NCI-H1930 (cell line): ENCODE results near the gene SDC3.

ENCODE experiments used
- DNase-seq, 2 experiments: peaks; one replicate each; lab custom pipeline; 2025; lab: John Stamatoyannopoulos, UW

SDC3 gene

GRCh38 chr1:30888391-30888790, 20.2 kb downstream of the SDC3 start:
- DNase-seq, result no peak

GRCh38 chr1:30887485-30888315, 20.9 kb downstream of the SDC3 start:
- DNase-seq, result no peak

- DNase-seq, result no peak
Observed at GRCh38 chr1:30886710-30887428, 21.7 kb downstream of the SDC3 start.

GRCh38 chr1:30885570-30886522, 22.7 kb downstream of the SDC3 start:
- DNase-seq, result no peak

- DNase-seq, result no peak
Observed at GRCh38 chr1:30884723-30885122, 23.8 kb downstream of the SDC3 start.

- DNase-seq, result no peak
Observed at GRCh38 chr1:30883389-30884172, 25.0 kb downstream of the SDC3 start.

- DNase-seq, result no peak
Observed at GRCh38 chr1:30882678-30883388, 25.7 kb downstream of the SDC3 start.

GRCh38 chr1:30881319-30882181, 27.0 kb downstream of the SDC3 start:
- no peak for DNase-seq

GRCh38 chr1:30880678-30881318, 27.8 kb downstream of the SDC3 start:
- no peak for DNase-seq

- peak; percentile 35 to 43 for DNase-seq
Observed at GRCh38 chr1:30879940-30880677, 28.4 kb downstream of the SDC3 start.

GRCh38 chr1:30879126-30879786, 29.3 kb downstream of the SDC3 start:
- DNase-seq, result no peak

- no peak for DNase-seq
Observed at GRCh38 chr1:30878559-30878958, 30.0 kb downstream of the SDC3 start.

- DNase-seq, result no peak
Observed at GRCh38 chr1:30878016-30878415, 30.5 kb downstream of the SDC3 start.

- DNase-seq, result no peak
Observed at GRCh38 chr1:30877205-30877912, 31.2 kb downstream of the SDC3 start.

GRCh38 chr1:30876451-30877204, 31.9 kb downstream of the SDC3 start:
- no peak for DNase-seq

- no peak for DNase-seq
Observed at GRCh38 chr1:30875916-30876315, 32.6 kb downstream of the SDC3 start.

- DNase-seq, result no peak
Observed at GRCh38 chr1:30875197-30875596, 33.4 kb downstream of the SDC3 start.
